ENCODE data around the gene WIZ.

Gene WIZ

GRCh38 chr19:15374796-15375440 is 74.8 kb downstream of the WIZ start:
- no peak overlapping the region for H3K4me3 Mint-ChIP-seq
- TF ChIP-seq CTCF (IDR thresholded peaks at IDR 0.05): no peak
- H3K4me1 Mint-ChIP-seq: peaks cover 30% of the 10 kb centered on the region
- peaks cover 24% of the 10 kb centered on the region for H3K36me3 Mint-ChIP-seq (ENCODE audit: low read depth)
- peak overlapping the region; percentile 36 for H3K27ac Mint-ChIP-seq
- H3K9me3 Mint-ChIP-seq: no peaks in the 10 kb centered on the region
- H3K27me3 Mint-ChIP-seq (ENCODE audit: low read depth, poor library complexity): peaks cover 6% of the 10 kb centered on the region
- no peak for DNase-seq

GRCh38 chr19:15374105-15374651 is 75.6 kb downstream of the WIZ start:
- no peak for TF ChIP-seq CTCF (IDR thresholded peaks at IDR 0.05)
- DNase-seq: no peak
- peaks cover 3% of the 10 kb centered on the region for H3K27me3 Mint-ChIP-seq (ENCODE audit: low read depth, poor library complexity)
- peaks cover 24% of the 10 kb centered on the region for H3K36me3 Mint-ChIP-seq (ENCODE audit: low read depth)
- no peak overlapping the region for H3K4me3 Mint-ChIP-seq
- H3K27ac Mint-ChIP-seq: no peak overlapping the region
- no peaks in the 10 kb centered on the region for H3K9me3 Mint-ChIP-seq
- H3K4me1 Mint-ChIP-seq: peaks cover 30% of the 10 kb centered on the region

- no peak overlapping the region for H3K4me3 Mint-ChIP-seq
- no peak for DNase-seq
- no peak overlapping the region for H3K27ac Mint-ChIP-seq
- peaks cover 27% of the 10 kb centered on the region for H3K36me3 Mint-ChIP-seq (ENCODE audit: low read depth)
- peaks cover 3% of the 10 kb centered on the region for H3K27me3 Mint-ChIP-seq (ENCODE audit: low read depth, poor library complexity)
- no peak for TF ChIP-seq CTCF (IDR thresholded peaks at IDR 0.05)
- no peaks in the 10 kb centered on the region for H3K9me3 Mint-ChIP-seq
- peaks cover 30% of the 10 kb centered on the region for H3K4me1 Mint-ChIP-seq
Measured at GRCh38 chr19:15373644-15374043, 76.1 kb downstream of the WIZ start.

- H3K9me3 Mint-ChIP-seq: no peaks in the 10 kb centered on the region
- peaks cover 34% of the 10 kb centered on the region for H3K36me3 Mint-ChIP-seq (ENCODE audit: low read depth)
- DNase-seq: no peak
- H3K4me3 Mint-ChIP-seq: no peak overlapping the region
- H3K4me1 Mint-ChIP-seq: peaks cover 23% of the 10 kb centered on the region
- peaks cover 3% of the 10 kb centered on the region for H3K27me3 Mint-ChIP-seq (ENCODE audit: low read depth, poor library complexity)
- TF ChIP-seq CTCF (IDR thresholded peaks at IDR 0.05): no peak
- H3K27ac Mint-ChIP-seq: peak overlapping the region; percentile 68
Measured at GRCh38 chr19:15372891-15373301, 76.9 kb downstream of the WIZ start.

- H3K27me3 Mint-ChIP-seq (ENCODE audit: low read depth, poor library complexity): peaks cover 3% of the 10 kb centered on the region
Measured at GRCh38 chr19:15372470-15372869, 77.3 kb downstream of the WIZ start.

More at GRCh38 chr19:15372470-15372869, 77.3 kb downstream of the WIZ start:
- Mint-ChIP-seq H3K36me3 (ENCODE audit: low read depth) (peaks cover 39% of the 10 kb centered on the region), H3K4me1 (peaks cover 19% of the 10 kb centered on the region), H3K4me3 (no peak overlapping the region), H3K27ac (no peak overlapping the region), H3K9me3 (no peaks in the 10 kb centered on the region)
- DNase-seq: no peak
- TF ChIP-seq CTCF (IDR thresholded peaks at IDR 0.05): no peak

Data from nephron progenitor cell (in vitro differentiated cells).